Endothelial cell (in vitro differentiated cells): ENCODE results near the gene MED13L. TPM values are rescaled to one million over a fixed set of nuclear protein-coding genes. Genes with fewer than 3 reads are reported as not detected.

Experiments
- DNase-seq: peaks from one replicate; pipeline ENCODE4 v3.0.0; 2021; ENCODE audit warnings: low spot score
- H3K27ac Mint-ChIP-seq: one replicate; pipeline ENCODE4 v1.8.0; 2021; ENCODE audit warnings: mixed read lengths, inconsistent platforms; ENCODE audit not compliant: unreplicated experiment
- H3K27me3 Mint-ChIP-seq: one replicate; pipeline ENCODE4 v1.8.0; 2021; ENCODE audit warnings: mild to moderate bottlenecking, moderate library complexity, mixed read lengths, inconsistent platforms; ENCODE audit not compliant: unreplicated experiment
- H3K36me3 Mint-ChIP-seq: one replicate; pipeline ENCODE4 v1.8.0; 2021; ENCODE audit warnings: mild to moderate bottlenecking, low read depth, mixed read lengths, inconsistent platforms; ENCODE audit not compliant: unreplicated experiment
- H3K4me1 Mint-ChIP-seq: one replicate; pipeline ENCODE4 v1.8.0; 2021; ENCODE audit warnings: mild to moderate bottlenecking, mixed read lengths, inconsistent platforms; ENCODE audit not compliant: unreplicated experiment
- H3K4me3 Mint-ChIP-seq: one replicate; pipeline ENCODE4 v1.8.0; 2021; ENCODE audit warnings: mild to moderate bottlenecking, mixed read lengths, inconsistent platforms; ENCODE audit not compliant: unreplicated experiment
- H3K9me3 Mint-ChIP-seq: one replicate; pipeline ENCODE4 v1.8.0; 2021; ENCODE audit warnings: mixed read lengths, inconsistent platforms; ENCODE audit not compliant: unreplicated experiment
- total RNA-seq: library from RNA; stranded (reverse); fragmentation: NEBNext Ultra II Directional; extraction: Animal tissue kit (Norgen Biotek cat#: 25700); gene quantifications from one replicate; pipeline ENCODE4 v1.2.1, GENCODE V29; 2021; ENCODE audit not compliant: unreplicated experiment
- TF ChIP-seq, protein P1 (sequence below): fragments of 200-600 bp; sonication (generic); IDR thresholded peaks from one replicate; pipeline ENCODE4 v1.5.0; 2021; ENCODE audit warnings: antibody characterized with exemption; ENCODE audit not compliant: unreplicated experiment

The MED13L gene
- total RNA-seq, 1 donor from 2014 or later: 97.0 TPM

DNA sequence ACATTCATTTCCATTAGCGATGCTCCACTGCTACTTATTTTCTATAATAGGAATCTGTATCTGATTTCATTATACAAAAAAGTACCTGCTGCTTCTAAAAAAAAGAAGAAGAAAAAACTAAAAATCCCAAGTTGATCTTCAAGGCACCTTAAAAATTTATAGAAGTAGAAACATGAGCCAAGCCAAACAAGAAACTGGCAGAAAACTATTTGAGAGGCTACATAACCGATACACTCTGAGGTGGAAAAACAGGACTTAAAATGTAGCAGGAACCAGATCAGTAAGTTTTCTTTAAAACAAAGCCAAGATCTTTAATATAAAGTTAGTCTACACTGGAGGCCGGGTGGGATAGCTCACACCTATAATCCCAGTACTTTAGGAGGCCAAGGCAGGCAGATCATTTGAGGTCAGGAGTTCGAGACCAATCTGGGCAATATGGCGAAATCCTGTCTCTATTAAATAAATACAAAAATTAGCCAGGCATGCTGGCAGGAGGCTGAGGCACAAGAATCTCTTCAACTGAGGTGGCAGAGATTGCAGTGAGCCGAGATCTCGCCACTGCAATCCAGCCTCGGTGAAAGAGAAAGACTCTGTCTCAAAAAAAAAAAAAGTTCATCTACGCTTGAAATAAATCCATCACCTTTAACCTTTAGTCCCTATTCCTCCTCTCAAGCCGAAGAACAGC, 278.6 kb downstream of the MED13L start:
- Mint-ChIP-seq H3K4me1 (peaks cover 3% of the 10 kb centered on the region), H3K27me3 (peaks cover 2% of the 10 kb centered on the region), H3K4me3 (no peak overlapping the region), H3K9me3 (no peaks in the 10 kb centered on the region), H3K36me3 (no peaks in the 10 kb centered on the region), H3K27ac (peak overlapping the region; percentile 28)
- TF ChIP-seq, protein P1, sequence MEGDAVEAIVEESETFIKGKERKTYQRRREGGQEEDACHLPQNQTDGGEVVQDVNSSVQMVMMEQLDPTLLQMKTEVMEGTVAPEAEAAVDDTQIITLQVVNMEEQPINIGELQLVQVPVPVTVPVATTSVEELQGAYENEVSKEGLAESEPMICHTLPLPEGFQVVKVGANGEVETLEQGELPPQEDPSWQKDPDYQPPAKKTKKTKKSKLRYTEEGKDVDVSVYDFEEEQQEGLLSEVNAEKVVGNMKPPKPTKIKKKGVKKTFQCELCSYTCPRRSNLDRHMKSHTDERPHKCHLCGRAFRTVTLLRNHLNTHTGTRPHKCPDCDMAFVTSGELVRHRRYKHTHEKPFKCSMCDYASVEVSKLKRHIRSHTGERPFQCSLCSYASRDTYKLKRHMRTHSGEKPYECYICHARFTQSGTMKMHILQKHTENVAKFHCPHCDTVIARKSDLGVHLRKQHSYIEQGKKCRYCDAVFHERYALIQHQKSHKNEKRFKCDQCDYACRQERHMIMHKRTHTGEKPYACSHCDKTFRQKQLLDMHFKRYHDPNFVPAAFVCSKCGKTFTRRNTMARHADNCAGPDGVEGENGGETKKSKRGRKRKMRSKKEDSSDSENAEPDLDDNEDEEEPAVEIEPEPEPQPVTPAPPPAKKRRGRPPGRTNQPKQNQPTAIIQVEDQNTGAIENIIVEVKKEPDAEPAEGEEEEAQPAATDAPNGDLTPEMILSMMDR: no peak
- no peak for DNase-seq

GRCh38 chr12:115998119-115998633, 279.3 kb downstream of the MED13L start:
- H3K4me3 Mint-ChIP-seq: no peak overlapping the region
- TF ChIP-seq, protein P1: peak; percentile 100
- DNase-seq: peak; percentile 24
- H3K27me3 Mint-ChIP-seq: no peaks in the 10 kb centered on the region
- no peaks in the 10 kb centered on the region for H3K9me3 Mint-ChIP-seq
- H3K36me3 Mint-ChIP-seq: no peaks in the 10 kb centered on the region
- H3K27ac Mint-ChIP-seq: peak overlapping the region; percentile 31
- H3K4me1 Mint-ChIP-seq: peaks cover 3% of the 10 kb centered on the region

- no peak overlapping the region for H3K27ac Mint-ChIP-seq
- no peak overlapping the region for H3K4me3 Mint-ChIP-seq
- TF ChIP-seq, protein P1: no peak
- H3K36me3 Mint-ChIP-seq: peaks cover 19% of the 10 kb centered on the region
- no peaks in the 10 kb centered on the region for H3K9me3 Mint-ChIP-seq
- peaks cover 2% of the 10 kb centered on the region for H3K27me3 Mint-ChIP-seq
- H3K4me1 Mint-ChIP-seq: peaks cover 14% of the 10 kb centered on the region
- no peak for DNase-seq
Observed at GRCh38 chr12:115993737-115994136, 283.8 kb downstream of the MED13L start.

DNA sequence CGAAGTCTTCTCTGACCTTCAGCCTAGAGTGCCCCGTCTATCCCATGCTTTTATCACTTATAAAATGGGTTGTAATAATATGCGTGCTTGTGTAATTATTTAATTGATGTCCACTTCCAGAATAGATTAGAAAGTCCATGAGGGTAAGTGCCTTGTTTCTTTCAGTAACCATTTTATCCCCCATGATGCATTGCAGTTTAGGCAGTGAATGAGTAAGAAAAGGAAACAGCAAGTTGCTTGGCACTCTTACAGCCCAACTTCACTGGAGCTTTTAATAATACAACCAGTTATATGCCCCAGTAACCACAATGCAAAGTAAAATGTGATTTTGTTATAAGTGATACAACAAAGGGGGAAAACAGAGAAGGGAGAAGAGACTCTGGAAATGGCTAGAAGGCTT, 287.3 kb downstream of the MED13L start:
- peaks cover 2% of the 10 kb centered on the region for H3K27me3 Mint-ChIP-seq
- no peaks in the 10 kb centered on the region for H3K9me3 Mint-ChIP-seq
- TF ChIP-seq, protein P1: no peak
- H3K27ac Mint-ChIP-seq: no peak overlapping the region
- H3K36me3 Mint-ChIP-seq: peaks cover 31% of the 10 kb centered on the region
- no peak for DNase-seq
- peaks cover 22% of the 10 kb centered on the region for H3K4me1 Mint-ChIP-seq
- no peak overlapping the region for H3K4me3 Mint-ChIP-seq
